Measurements from ENCODE around the gene CARMIL1. TPM values are rescaled to one million over a fixed set of nuclear protein-coding genes. Genes with fewer than 3 reads are reported as not detected.

CARMIL1 gene
- total RNA-seq, 4 donors from 2014 or later, result 13.6 to 33.2 (median 22.2) TPM

- H3K4me3 ChIP-seq, result no peak overlapping the region
- H3K4me1 ChIP-seq, result no peaks in the 10 kb centered on the region
- no peaks in the 10 kb centered on the region for H3K36me3 ChIP-seq
- no peaks in the 10 kb centered on the region for H3K27me3 ChIP-seq
- H3K9me3 ChIP-seq, result no peaks in the 10 kb centered on the region
- no peak for DNase-seq (ENCODE audit: low spot score in 2 of 2)
- 86% methylated on average over 7 of the region's 7 CpGs for WGBS
- H3K27ac ChIP-seq, result no peak overlapping the region
- no peak for TF ChIP-seq CTCF (IDR thresholded peaks at IDR 0.05)
- TF ChIP-seq EP300 (IDR thresholded peaks at IDR 0.05), result no peak
- TF ChIP-seq POLR2A (IDR thresholded peaks at IDR 0.05), result no peak
- no peak for TF ChIP-seq POLR2AphosphoS5 (IDR thresholded peaks at IDR 0.05)
Measured at GRCh38 chr6:25431306-25431974, 152.3 kb downstream of the CARMIL1 start.

- WGBS, result 86% methylated on average over 3 of the region's 3 CpGs
- DNase-seq (ENCODE audit: low spot score in 2 of 2), result no peak
- no peaks in the 10 kb centered on the region for H3K4me1 ChIP-seq
- H3K27me3 ChIP-seq, result no peaks in the 10 kb centered on the region
- TF ChIP-seq POLR2A (IDR thresholded peaks at IDR 0.05), result no peak
- no peak for TF ChIP-seq EP300 (IDR thresholded peaks at IDR 0.05)
- no peaks in the 10 kb centered on the region for H3K36me3 ChIP-seq
- no peak overlapping the region for H3K4me3 ChIP-seq
- H3K27ac ChIP-seq, result no peak overlapping the region
- no peaks in the 10 kb centered on the region for H3K9me3 ChIP-seq
Measured at GRCh38 chr6:25431975-25432307, 152.8 kb downstream of the CARMIL1 start.

- H3K36me3 ChIP-seq, result no peaks in the 10 kb centered on the region
- H3K4me1 ChIP-seq, result no peaks in the 10 kb centered on the region
- H3K9me3 ChIP-seq, result no peaks in the 10 kb centered on the region
- H3K27ac ChIP-seq, result no peak overlapping the region
- 84% methylated on average over 3 of the region's 3 CpGs for WGBS
- H3K27me3 ChIP-seq, result no peaks in the 10 kb centered on the region
- no peak overlapping the region for H3K4me3 ChIP-seq
- DNase-seq (ENCODE audit: low spot score in 2 of 2), result no peak
- TF ChIP-seq POLR2AphosphoS5 (IDR thresholded peaks at IDR 0.05), result no peak
- no peak for TF ChIP-seq POLR2A (IDR thresholded peaks at IDR 0.05)
- TF ChIP-seq EP300 (IDR thresholded peaks at IDR 0.05), result no peak
Measured at GRCh38 chr6:25434921-25435320, 155.7 kb downstream of the CARMIL1 start.

GRCh38 chr6:25435416-25435985, 156.3 kb downstream of the CARMIL1 start:
- H3K4me1 ChIP-seq, result no peaks in the 10 kb centered on the region
- no peak for DNase-seq (ENCODE audit: low spot score in 2 of 2)
- no peaks in the 10 kb centered on the region for H3K9me3 ChIP-seq
- no peak overlapping the region for H3K27ac ChIP-seq
- WGBS, result 70% methylated on average over 6 of the region's 6 CpGs
- no peaks in the 10 kb centered on the region for H3K27me3 ChIP-seq
- no peak overlapping the region for H3K4me3 ChIP-seq
- TF ChIP-seq CTCF (IDR thresholded peaks at IDR 0.05), result no peak
- no peak for TF ChIP-seq POLR2AphosphoS5 (IDR thresholded peaks at IDR 0.05)
- TF ChIP-seq POLR2A (IDR thresholded peaks at IDR 0.05), result no peak
- no peak for TF ChIP-seq EP300 (IDR thresholded peaks at IDR 0.05)
- no peaks in the 10 kb centered on the region for H3K36me3 ChIP-seq

GRCh38 chr6:25436760-25437159, 157.6 kb downstream of the CARMIL1 start:
- Histone ChIP-seq H3K27ac (no peak overlapping the region), H3K9me3 (no peaks in the 10 kb centered on the region), H3K27me3 (no peaks in the 10 kb centered on the region), H3K4me1 (no peaks in the 10 kb centered on the region), H3K36me3 (no peaks in the 10 kb centered on the region), H3K4me3 (no peak overlapping the region)
- TF ChIP-seq POLR2A (IDR thresholded peaks at IDR 0.05) (no peak), CTCF (IDR thresholded peaks at IDR 0.05) (no peak), POLR2AphosphoS5 (IDR thresholded peaks at IDR 0.05) (no peak), EP300 (IDR thresholded peaks at IDR 0.05) (no peak)
- no peak for DNase-seq (ENCODE audit: low spot score in 2 of 2)
- 93% methylated on average over 4 of the region's 4 CpGs for WGBS

- H3K4me1 ChIP-seq, result no peaks in the 10 kb centered on the region
- TF ChIP-seq EP300 (IDR thresholded peaks at IDR 0.05) (no peak), CTCF (IDR thresholded peaks at IDR 0.05) (no peak), POLR2A (IDR thresholded peaks at IDR 0.05) (no peak), POLR2AphosphoS5 (IDR thresholded peaks at IDR 0.05) (no peak)
- H3K27me3 ChIP-seq, result no peaks in the 10 kb centered on the region
- WGBS, result 96% methylated on average over 1 of the region's 1 CpG
- H3K9me3 ChIP-seq, result no peaks in the 10 kb centered on the region
- H3K27ac ChIP-seq, result no peak overlapping the region
- no peak overlapping the region for H3K4me3 ChIP-seq
- H3K36me3 ChIP-seq, result no peaks in the 10 kb centered on the region
- DNase-seq (ENCODE audit: low spot score in 2 of 2), result no peak
Measured at GRCh38 chr6:25439368-25439767, 160.2 kb downstream of the CARMIL1 start.

Data from suprapubic skin (tissue), 4 donors.